ENCODE results near the gene PANK2.

GRCh38 chr20:3864518-3864917 is 24.7 kb upstream of the PANK2 start:
- no peak for TF ChIP-seq CTCF (IDR thresholded peaks at IDR 0.05; ENCODE audit: insufficient read depth, low read depth, low read length)
- TF ChIP-seq EZH2 (IDR thresholded peaks at IDR 0.05; ENCODE audit: insufficient read depth, low read length) = no peak
